GM18511 (cell line): ENCODE data around the gene RILPL1.
"Not testable (repeated sequence)": the region's sequence is repeated elsewhere in the genome, so short reads cannot be mapped to it uniquely, and the experiment has no call there.

Experiments
- ATAC-seq: cut with Tn5 transposase; IDR thresholded peaks from one replicate; pipeline ENCODE4 v1.9.1; 2021; ENCODE audit warnings: mild to moderate bottlenecking, moderate library complexity; ENCODE audit not compliant: unreplicated experiment

RILPL1 gene, protein sequence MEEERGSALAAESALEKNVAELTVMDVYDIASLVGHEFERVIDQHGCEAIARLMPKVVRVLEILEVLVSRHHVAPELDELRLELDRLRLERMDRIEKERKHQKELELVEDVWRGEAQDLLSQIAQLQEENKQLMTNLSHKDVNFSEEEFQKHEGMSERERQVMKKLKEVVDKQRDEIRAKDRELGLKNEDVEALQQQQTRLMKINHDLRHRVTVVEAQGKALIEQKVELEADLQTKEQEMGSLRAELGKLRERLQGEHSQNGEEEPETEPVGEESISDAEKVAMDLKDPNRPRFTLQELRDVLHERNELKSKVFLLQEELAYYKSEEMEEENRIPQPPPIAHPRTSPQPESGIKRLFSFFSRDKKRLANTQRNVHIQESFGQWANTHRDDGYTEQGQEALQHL

DNA sequence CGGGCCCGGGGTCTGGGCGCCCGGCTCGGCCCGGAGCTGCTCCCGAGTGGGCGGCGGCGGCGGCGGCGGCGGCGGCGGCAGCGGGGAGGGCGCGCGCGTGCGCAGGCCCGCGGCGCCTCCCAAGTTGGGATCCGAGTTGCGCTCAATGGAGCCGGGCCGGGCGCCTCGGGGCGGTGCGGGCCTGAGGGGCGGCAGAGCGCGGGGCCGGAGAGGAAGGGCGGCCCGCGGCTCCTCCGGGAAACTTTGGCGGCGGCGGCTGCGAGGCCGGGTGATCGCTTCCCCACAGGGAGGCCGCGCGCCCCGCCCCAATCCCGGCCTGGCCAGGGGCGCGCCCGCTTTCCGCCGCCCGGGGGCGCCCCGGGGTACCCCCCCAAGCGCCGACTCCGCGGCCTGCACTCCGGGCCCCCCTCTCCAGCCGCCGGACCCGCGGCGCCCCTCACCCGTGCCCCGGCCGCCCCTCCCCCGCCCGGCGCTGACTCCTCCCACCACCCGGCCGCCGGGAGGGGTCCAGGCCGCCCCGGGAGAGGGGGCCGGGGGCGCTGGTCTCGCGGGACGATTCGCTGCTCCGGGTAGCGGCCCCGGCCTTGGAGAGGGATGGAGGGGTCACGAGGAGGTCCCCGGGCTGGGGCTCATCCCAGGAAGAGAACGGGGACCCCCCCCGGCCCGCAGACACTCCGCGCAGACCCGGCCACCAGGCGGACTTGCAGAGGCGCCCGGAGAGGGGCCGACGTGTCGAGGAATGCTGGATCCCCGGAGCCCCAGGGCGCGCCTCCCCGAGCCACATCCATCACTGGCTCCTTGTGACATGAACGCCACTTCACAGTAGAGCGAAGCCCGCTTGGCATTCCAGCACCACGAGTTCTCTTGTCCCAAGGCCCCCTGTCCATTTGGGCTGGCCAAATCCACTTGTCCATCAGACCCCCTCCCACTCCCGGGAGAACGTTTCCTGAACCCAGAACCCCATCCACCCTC is at the start of gene RILPL1:
RILPL1 (minus strand) TSS at position 48 of the 972 bp plus-strand sequence. CDS start 237 bp downstream, outside the sequence.
- ATAC-seq = peak; percentile 67

DNA sequence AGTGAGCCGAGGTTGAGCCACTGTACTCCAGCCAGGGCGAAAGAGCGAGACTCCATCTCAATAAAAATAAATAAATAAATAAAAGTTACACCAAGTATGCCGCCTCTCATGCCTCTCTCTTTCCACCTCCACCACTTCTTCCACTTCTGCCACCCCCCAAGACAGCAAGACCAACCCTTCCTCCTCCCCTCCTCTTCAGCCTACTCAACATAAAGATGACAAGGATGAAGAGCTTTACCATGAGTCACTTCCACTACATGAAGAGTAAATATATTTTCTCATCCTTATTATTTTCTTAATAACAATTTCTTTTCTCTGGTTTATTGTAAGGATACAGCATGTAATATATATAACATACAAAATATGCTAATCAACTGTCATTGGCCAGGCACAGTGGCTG is 47.3 kb upstream of the RILPL1 start:
- ATAC-seq = no peak

DNA sequence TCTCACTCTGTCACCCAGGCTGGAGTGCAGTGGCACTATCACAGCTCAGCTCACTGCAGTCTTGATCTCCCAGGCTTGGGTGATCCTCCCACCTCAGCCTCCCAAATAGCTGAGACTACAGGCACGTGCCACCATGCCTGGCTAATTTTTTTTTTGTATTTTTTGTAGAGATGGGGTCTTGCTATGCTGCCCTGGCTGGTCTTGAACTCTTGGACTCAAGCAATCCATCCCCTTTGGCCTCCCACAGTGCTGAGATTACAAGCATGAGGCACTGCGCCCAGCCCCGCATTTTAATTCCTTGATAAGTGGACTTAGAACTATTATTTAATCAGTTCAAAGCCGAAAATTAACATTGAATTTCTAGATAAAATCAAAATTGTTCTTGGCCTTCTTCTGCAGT is 45.3 kb upstream of the RILPL1 start:
- not testable (repeated sequence) for ATAC-seq

GRCh38 chr12:123578243-123578642 is 44.7 kb upstream of the RILPL1 start:
- no peak for ATAC-seq

DNA sequence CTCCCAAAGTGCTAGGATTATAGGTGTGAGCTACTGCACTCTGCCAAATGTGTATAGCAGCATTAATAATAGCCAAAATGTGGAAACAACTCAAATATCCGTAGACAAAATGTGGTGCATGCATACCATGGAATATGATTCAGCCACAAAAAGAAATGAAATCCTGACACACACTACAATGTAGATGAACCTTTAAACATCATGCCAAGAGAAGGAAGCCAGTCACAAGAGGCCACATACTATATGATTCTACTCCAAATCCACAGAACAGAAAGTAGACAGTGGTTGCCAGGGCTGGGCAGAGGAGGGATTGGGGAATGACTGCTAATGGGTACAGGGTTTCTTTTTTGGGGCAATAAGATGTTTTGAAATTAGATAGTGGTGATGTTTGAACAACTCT is 43.1 kb upstream of the RILPL1 start:
- ATAC-seq = no peak

DNA sequence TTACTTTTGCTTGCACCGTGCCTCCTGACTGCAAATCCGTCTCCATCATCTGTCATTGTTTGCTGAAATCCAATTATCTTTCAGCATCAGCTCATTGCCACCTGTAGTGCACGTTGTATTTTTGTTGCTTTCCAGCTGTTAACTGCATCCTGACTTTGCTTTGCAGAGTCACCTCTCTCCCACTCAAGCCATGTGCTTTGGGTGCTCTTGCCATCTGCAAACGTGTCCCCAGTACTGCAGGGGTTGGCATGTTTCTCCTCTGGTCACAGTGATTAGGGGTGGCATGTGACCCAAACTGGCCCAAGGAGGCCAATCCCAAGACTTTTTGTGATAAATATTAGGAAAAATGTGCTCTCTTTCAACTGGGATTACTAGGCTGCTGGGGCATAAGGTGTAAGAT is 40.4 kb upstream of the RILPL1 start:
- ATAC-seq = no peak

DNA sequence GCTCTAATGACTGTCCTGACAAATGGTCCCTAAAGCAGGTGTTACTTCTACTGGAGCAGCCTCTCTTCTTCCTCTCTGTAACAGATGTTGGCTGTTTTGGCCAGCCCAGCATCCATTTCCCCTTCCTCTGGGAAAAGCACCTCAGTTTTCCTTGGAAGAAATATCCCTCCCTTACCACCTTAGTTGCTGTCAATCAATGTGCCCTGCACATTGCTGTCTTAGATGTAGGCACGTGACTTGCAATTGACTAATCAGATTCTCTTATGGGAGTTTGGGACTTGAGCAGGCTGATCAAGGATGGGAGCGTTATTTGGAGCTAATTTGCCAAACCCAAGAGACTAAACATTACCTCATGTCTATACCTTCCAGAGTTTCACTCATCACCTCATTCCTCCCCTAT is 38.9 kb upstream of the RILPL1 start:
- no peak for ATAC-seq

DNA sequence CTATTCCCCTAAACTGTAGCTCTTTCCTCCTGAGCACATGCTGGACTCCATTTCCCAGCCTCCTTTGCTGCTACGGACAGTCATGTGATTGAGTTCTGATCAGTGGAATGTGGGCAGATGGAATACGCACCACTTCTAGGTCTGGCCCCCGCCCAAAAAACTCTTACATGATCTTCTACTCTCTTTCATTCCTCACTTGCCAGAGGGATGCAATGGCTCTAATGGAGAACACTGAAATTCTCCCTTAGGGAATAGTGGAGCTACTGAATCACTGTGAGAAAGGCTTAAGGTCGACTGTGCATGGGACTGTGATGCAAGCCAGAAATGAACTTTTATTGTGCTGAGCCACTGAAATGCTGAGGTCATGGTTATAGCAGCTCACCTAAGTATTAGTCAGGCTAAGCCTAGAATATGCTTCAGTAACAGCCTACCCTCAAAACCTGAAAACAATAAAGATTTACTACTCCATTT is 37.9 kb upstream of the RILPL1 start:
- no peak for ATAC-seq

- ATAC-seq = no peak
Observed at GRCh38 chr12:123559468-123559867, 25.9 kb upstream of the RILPL1 start.

- ATAC-seq = not testable (repeated sequence)
Observed at GRCh38 chr12:123558487-123558886, 25.0 kb upstream of the RILPL1 start.

- ATAC-seq = not testable (repeated sequence)
Observed at GRCh38 chr12:123554843-123555242, 21.3 kb upstream of the RILPL1 start.

DNA sequence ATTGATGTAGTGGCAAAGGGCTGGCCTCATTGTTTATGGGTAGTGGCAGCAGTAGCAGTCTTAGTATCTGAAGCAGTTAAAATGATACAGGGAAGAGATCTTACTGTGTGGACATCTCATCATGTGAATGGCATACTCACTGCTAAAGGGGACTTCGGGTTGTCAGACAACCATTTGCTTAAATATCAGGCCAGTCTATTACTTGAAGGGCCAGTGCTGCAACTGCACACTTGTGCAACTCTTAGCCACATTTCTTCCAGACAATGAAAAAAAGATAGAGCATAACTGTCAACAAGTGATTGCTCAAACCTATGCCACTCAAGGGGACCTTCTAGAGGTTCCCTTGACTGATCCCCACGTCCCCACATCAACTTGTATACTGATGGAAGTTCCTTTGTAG is 20.6 kb upstream of the RILPL1 start:
- not testable (repeated sequence) for ATAC-seq

DNA sequence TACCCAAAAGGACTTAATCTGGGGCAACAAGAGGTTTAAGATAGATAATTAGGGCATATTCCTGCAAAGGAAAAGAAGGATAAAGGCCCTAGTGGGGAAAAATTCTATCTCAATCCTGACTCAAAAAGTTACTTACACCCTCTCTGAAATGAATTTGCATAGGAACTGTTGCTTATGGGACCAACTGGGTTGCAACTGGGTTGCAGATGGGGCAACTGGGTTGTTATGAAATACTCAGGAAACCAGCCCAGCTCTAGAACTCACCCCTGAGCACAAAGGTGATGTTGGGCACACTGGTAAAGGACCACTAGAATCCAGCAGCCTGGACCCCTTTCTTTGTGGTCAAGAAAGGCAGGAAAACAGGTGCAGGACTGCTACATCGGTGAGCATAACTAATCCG is 17.2 kb upstream of the RILPL1 start:
- ATAC-seq = no peak

DNA sequence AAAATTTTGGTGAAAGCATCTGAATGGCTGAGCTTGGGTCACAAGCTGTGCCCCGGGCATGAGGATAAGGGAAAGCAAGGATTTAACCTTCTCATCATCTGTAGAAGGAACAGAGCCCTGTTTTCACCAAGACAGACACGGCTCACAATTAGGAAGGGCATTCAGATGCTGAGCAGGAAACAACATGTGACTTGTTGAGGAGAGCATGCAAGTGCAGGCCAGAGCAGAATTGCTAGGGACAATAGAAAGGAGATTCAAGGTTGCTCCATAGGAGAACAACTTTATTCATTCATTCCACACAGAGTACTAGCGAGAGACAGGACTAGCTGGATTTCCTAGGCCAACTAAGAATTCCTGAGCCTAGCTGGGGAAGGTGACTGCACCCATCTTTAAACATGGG is 14.6 kb upstream of the RILPL1 start:
- no peak for ATAC-seq

DNA sequence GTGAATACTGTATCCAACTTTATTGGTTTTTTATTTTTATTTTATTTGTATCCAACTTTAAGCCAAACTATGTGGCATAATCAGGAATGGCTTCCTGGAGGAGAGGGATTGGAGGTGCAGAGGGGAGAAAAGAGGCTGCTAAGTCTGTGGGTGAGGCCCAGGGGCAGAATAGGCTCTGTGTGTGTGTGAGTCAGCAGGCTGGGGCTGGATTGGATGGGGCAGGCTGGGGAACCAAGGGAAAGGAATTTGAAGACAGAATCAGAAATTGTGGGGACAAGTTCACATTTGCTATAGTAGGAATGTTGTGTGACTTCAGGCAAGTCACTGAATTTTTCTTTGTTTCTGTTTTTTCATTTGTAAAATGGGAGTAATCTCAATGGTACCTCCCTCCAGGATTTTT is 12.8 kb upstream of the RILPL1 start:
- ATAC-seq = no peak

GRCh38 chr12:123543541-123543940 is 10.0 kb upstream of the RILPL1 start:
- ATAC-seq = no peak

- no peak for ATAC-seq
Observed at GRCh38 chr12:123540899-123541662, 7.6 kb upstream of the RILPL1 start.

- ATAC-seq = not testable (repeated sequence)
Observed at GRCh38 chr12:123535952-123536351, 2.4 kb upstream of the RILPL1 start.

DNA sequence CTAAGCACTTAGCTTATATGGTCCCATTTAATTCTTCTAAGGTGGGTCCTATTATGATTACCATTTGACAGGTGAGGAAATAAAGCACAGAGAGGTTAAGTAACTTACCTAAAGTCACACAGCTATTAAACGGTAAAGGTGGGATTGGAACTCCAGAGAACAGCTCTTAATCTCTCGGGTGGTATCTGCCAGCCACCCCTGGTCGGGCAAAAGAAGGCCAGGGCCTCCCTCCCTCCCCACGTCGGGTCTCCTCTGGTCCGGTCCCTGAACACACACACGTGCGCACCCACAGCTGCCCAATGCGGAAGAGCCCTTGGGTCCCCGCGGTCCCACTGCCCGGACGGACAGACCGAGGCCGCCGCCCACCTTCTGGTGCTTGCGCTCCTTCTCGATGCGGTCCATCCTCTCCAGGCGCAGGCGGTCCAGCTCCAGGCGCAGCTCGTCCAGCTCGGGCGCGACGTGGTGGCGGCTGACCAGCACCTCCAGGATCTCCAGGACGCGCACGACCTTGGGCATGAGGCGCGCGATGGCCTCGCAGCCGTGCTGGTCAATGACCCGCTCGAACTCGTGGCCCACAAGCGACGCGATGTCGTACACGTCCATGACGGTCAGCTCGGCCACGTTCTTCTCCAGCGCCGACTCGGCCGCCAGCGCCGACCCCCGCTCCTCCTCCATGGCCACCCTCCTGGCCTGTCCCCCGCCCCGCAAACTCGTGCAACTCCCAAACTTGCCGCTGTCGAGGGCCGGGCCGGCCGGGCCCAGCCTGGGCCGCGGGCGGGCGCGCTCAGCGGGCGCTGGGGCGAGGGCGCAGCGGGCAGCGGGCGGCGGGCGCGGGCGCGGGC is 490 bp downstream of the RILPL1 start:
- peak; percentile 25 for ATAC-seq

- no peak for ATAC-seq
Observed at GRCh38 chr12:123532019-123532418, 1.5 kb downstream of the RILPL1 start.
